ENCODE measurements around the gene CCDC146. TPM values are rescaled to one million over a fixed set of nuclear protein-coding genes. Genes with fewer than 3 reads are reported as not detected.

Gene CCDC146
- total RNA-seq, 2 donors from 2014 or later: 2.0 to 3.8 TPM

Other genes with a start within 250 kb of the CCDC146 start
- gene SPDYE17, start 90.3 kb upstream of the CCDC146 start, total RNA-seq: not detected
- gene SPDYE18, start 60.1 kb upstream of the CCDC146 start, total RNA-seq: under 1 TPM; 0.63 to 0.96 TPM
- under 1 TPM; 0.38 to 0.93 TPM for gene FGL2, start 77.2 kb downstream of the CCDC146 start, total RNA-seq